Measurements from ENCODE around the gene BRS3.

BRS3 gene

DNA sequence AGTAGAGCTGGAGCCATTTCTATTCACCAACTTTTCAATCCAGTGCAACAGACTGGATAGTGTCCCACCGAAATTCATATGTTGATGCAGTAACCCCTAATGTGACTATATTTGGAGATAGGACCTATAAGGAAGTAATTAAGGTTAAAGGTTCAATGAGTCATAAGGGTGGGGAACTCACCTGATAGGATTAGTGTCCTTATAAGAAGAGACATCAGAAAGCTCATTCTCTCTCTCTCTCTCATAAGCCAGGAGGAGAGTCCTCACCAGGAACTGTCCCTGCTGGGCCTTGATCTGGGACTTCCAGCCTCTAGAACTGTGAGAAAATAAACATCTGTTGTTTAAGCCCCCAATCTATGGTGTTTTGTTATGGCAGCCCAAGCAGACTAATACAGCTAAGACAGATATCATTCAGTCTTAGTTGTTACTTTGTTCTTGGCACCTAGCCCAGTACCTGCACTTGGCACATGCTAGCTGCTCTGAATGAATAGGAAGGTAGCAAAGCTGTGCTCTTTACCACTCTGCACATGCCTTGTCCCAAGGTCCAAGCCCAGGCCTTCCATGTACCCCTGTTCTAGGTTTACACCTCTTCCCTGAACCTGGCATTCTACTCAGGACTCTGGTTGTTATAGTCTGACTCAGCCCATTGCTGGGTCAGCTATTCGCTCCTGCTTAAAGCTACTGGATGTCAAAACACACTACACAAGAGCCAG is 19.2 kb upstream of the BRS3 start:
- TF ChIP-seq, protein P1, sequence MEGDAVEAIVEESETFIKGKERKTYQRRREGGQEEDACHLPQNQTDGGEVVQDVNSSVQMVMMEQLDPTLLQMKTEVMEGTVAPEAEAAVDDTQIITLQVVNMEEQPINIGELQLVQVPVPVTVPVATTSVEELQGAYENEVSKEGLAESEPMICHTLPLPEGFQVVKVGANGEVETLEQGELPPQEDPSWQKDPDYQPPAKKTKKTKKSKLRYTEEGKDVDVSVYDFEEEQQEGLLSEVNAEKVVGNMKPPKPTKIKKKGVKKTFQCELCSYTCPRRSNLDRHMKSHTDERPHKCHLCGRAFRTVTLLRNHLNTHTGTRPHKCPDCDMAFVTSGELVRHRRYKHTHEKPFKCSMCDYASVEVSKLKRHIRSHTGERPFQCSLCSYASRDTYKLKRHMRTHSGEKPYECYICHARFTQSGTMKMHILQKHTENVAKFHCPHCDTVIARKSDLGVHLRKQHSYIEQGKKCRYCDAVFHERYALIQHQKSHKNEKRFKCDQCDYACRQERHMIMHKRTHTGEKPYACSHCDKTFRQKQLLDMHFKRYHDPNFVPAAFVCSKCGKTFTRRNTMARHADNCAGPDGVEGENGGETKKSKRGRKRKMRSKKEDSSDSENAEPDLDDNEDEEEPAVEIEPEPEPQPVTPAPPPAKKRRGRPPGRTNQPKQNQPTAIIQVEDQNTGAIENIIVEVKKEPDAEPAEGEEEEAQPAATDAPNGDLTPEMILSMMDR (IDR thresholded peaks at IDR 0.05; ENCODE audit: low read length, missing control alignments), result no peak
- no peak for DNase-seq (ENCODE audit: low read depth)

DNA sequence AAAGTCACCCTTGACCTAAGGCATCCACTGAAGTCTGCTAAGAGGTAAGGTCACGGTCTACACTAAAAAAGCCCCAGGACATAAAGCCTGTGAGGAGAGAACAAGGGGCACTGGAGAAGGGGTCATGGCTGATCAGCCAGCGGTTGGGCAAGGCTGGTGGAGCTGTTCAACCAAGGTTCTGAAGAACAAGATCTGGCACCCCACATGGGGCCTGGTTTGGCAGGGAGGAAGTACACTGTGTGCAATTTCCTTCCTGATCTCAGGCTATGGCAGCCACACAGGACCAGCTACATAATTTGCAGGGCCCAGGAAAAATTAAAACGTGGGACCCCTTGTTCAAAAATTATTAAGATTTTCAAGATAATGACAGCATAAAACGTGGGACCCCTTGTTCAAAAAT is 14.1 kb upstream of the BRS3 start:
- TF ChIP-seq, protein P1 (IDR thresholded peaks at IDR 0.05; ENCODE audit: low read length, missing control alignments), result no peak
- H3K4me3 ChIP-seq (replicated peaks; ENCODE audit: low read depth, low read length), result no peak overlapping the region
- DNase-seq (ENCODE audit: low read depth), result no peak

More for the DNA sequence above, 19.2 kb upstream of the BRS3 start:
- H3K4me3 ChIP-seq (replicated peaks; ENCODE audit: low read depth, low read length), result no peak overlapping the region

DNA sequence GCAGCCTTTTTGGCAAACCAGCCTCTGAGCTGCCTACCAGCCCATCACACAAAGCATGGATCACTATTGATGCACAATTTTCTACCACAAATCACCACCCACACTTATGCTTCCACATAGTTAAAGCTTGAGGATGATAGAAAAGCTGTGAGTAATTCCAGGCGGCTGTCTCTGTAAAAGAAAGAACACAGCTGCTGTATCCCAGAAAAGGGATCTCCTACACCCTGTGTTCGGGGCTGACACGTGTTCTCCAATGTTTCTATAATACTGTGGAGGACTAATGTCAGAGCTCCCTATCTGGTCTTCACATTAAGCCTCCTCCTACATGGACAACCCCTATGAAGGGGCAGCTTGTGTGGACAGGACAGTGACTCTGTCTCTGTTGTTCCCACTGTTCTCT is 12.5 kb upstream of the BRS3 start:
- no peak overlapping the region for H3K4me3 ChIP-seq (replicated peaks; ENCODE audit: low read depth, low read length)
- DNase-seq (ENCODE audit: low read depth), result no peak
- TF ChIP-seq, protein P1 (IDR thresholded peaks at IDR 0.05; ENCODE audit: low read length, missing control alignments), result no peak

DNA sequence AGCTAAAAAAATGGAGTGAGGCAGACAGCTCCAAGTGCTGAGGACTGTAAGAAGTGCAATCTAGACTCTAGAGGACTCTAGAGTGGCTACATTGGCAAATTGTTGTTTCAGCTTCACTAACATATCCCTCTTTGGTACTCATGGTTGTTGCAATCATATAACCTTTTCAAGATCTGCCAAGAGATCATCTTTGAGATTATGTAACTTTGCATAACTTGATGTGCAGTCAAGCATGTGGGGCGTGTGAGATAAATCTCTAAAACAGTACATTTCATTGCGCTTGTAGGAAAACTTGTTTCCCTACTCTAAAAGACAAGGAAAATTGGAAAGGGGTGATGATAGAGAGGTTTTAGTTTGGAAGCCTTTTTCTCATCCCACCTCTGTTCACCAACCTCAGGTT is 11.2 kb upstream of the BRS3 start:
- no peak for DNase-seq (ENCODE audit: low read depth)
- TF ChIP-seq, protein P1 (IDR thresholded peaks at IDR 0.05; ENCODE audit: low read length, missing control alignments), result no peak
- H3K4me3 ChIP-seq (replicated peaks; ENCODE audit: low read depth, low read length), result no peak overlapping the region

DNA sequence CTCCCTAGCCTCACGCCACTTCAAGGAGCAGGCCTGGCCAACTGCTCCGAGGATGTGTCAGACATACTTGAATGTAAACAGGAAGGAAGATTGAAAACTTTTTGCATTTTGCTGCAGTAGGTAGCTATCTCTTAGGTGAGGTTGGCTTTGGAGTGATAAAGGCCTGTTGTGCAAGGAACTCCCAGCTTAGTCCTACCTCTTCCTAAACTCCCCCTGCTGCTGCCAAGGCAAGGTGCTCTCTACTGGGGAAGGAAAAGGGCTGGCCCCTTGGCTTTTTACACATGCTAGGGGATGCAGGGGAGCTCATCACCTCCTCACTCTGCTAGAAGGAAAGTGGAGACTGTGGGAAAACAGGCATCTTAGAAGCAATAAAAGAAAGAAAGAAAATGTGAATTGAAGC is 10.7 kb upstream of the BRS3 start:
- DNase-seq (ENCODE audit: low read depth), result no peak
- TF ChIP-seq, protein P1 (IDR thresholded peaks at IDR 0.05; ENCODE audit: low read length, missing control alignments), result no peak
- no peak overlapping the region for H3K4me3 ChIP-seq (replicated peaks; ENCODE audit: low read depth, low read length)

DNA sequence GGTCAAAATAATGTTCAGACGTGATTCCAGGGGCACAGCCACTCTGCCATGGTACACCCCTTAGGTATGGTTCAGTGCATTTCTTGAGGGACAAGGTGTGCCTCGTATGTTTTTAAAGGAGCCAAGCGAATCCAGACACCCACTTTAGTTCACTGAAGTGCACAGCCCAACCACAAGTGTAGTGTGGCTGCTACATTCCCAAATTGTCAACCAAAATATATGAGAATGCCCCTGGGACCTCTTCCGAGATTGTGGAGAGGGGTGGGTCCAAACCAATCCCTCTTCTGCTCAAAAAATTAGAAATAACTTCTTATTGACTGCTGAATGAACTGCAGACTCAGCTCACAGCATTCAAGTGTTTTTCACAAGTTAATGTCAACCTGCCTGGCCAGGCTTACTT is 7.4 kb upstream of the BRS3 start:
- H3K4me3 ChIP-seq (replicated peaks; ENCODE audit: low read depth, low read length), result no peak overlapping the region
- DNase-seq (ENCODE audit: low read depth), result no peak
- TF ChIP-seq, protein P1 (IDR thresholded peaks at IDR 0.05; ENCODE audit: low read length, missing control alignments), result no peak

DNA sequence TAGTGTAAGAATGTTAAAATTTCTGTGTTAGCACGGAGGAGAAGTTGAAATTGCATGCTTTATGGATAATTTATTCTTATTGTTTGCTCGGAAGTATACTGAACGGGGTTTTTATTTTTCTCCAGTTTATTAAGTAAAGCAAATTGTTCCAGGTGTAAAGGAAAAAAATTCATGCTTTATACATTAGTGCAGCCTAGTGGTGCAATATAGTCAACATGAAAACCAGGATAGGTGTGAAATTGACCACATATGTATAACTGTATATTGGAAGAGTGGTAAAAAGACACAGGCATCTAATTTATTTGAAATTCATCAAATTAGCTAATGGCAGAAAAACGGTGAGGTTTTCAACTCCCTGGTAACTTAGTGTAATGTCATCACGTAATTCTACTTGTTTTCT is 959 bp downstream of the BRS3 start:
- TF ChIP-seq, protein P1 (IDR thresholded peaks at IDR 0.05; ENCODE audit: low read length, missing control alignments), result no peak
- DNase-seq (ENCODE audit: low read depth), result no peak
- no peak overlapping the region for H3K4me3 ChIP-seq (replicated peaks; ENCODE audit: low read depth, low read length)

All from fibroblast of pulmonary artery (primary cell).